Suprapubic skin (tissue), 4 donors: Measurements from ENCODE around the gene MYO5A. TPM values are rescaled to one million over a fixed set of nuclear protein-coding genes. Genes with fewer than 3 reads are reported as not detected.

Experiments used
- DNase-seq, 2 donors: peaks; one replicate each; pipeline ENCODE4 v3.0.0-alpha.2; 2019; ENCODE audit warnings: low spot score in 2 of 2
- H3K27ac ChIP-seq: fragments of 200-600 bp; sonication (generic); one replicate; pipeline ENCODE4 v1.5.1; 2019
- H3K27me3 ChIP-seq: fragments of 200-600 bp; sonication (generic); one replicate; pipeline ENCODE4 v1.5.1; 2019
- H3K36me3 ChIP-seq: fragments of 200-600 bp; sonication (generic); one replicate; pipeline ENCODE4 v1.5.1; 2019
- H3K4me1 ChIP-seq: fragments of 200-600 bp; sonication (generic); one replicate; pipeline ENCODE4 v1.5.1; 2019
- H3K4me3 ChIP-seq: fragments of 200-600 bp; sonication (generic); one replicate; pipeline ENCODE4 v1.5.1; 2019; ENCODE audit warnings: mild to moderate bottlenecking
- H3K9me3 ChIP-seq: fragments of 200-600 bp; sonication (generic); one replicate; pipeline ENCODE4 v1.5.1; 2019
- CTCF ChIP-seq, 2 donors: fragments of 200-600 bp in 1 of 2; fragments of 450-650 bp in 1 of 2; sonication (generic) in 1 of 2; IDR thresholded peaks; one replicate each; pipeline ENCODE4 v1.5.1; 2016 to 2019; ENCODE audit warnings: antibody characterized with exemption in 2 of 2, mild to moderate bottlenecking in 1 of 2, moderate library complexity in 1 of 2
- EP300 ChIP-seq: sonication (generic); formaldehyde crosslinking; IDR thresholded peaks from one replicate; pipeline ENCODE4 v1.6.1; 2017; ENCODE audit warnings: antibody characterized with exemption
- POLR2A ChIP-seq, 2 donors: fragments of 450-650 bp; IDR thresholded peaks; one replicate each; pipeline ENCODE4 v1.6.1; 2017; ENCODE audit warnings: antibody characterized with exemption in 2 of 2, mild to moderate bottlenecking in 2 of 2, moderate library complexity in 2 of 2
- POLR2AphosphoS5 ChIP-seq, 3 donors: sonication (generic); formaldehyde crosslinking; IDR thresholded peaks; one replicate each; pipeline ENCODE4 v1.6.1; 2017; ENCODE audit warnings: antibody characterized with exemption in 3 of 3
- WGBS: methylation state at CpG from one replicate; pipeline ENCODE4 v1.1.5; 2018; 5-methylcytosine and 5-hydroxymethylcytosine counted together
- total RNA-seq, 4 donors: library from RNA; depleted of rRNA; stranded (reverse); fragments of >200 nt; gene quantifications; one replicate each; pipeline ENCODE4 v1.1.0, GENCODE V29; 2016

Gene MYO5A
- total RNA-seq, 4 donors from 2014 or later, result 37.4 to 73.7 (median 47.0) TPM

GRCh38 chr15:52424856-52425431, 103.7 kb downstream of the MYO5A start:
- H3K36me3 ChIP-seq, result peaks cover 9% of the 10 kb centered on the region
- 98% methylated on average over 2 of the region's 2 CpGs for WGBS
- TF ChIP-seq POLR2A (IDR thresholded peaks at IDR 0.05) (no peak), POLR2AphosphoS5 (IDR thresholded peaks at IDR 0.05) (no peak), CTCF (IDR thresholded peaks at IDR 0.05) (no peak), EP300 (no peak)
- H3K27ac ChIP-seq, result no peak overlapping the region
- no peaks in the 10 kb centered on the region for H3K9me3 ChIP-seq
- H3K4me3 ChIP-seq, result no peak overlapping the region
- DNase-seq, result no peak
- H3K27me3 ChIP-seq, result no peaks in the 10 kb centered on the region
- no peaks in the 10 kb centered on the region for H3K4me1 ChIP-seq

GRCh38 chr15:52423852-52424251, 104.8 kb downstream of the MYO5A start:
- no peaks in the 10 kb centered on the region for H3K27me3 ChIP-seq
- H3K36me3 ChIP-seq, result peaks cover 9% of the 10 kb centered on the region
- DNase-seq, result no peak
- WGBS, result 94% methylated on average over 1 of the region's 1 CpG
- H3K27ac ChIP-seq, result no peak overlapping the region
- no peaks in the 10 kb centered on the region for H3K9me3 ChIP-seq
- H3K4me1 ChIP-seq, result no peaks in the 10 kb centered on the region
- H3K4me3 ChIP-seq, result no peak overlapping the region
- TF ChIP-seq CTCF (IDR thresholded peaks at IDR 0.05) (no peak), POLR2A (IDR thresholded peaks at IDR 0.05) (no peak), POLR2AphosphoS5 (IDR thresholded peaks at IDR 0.05) (no peak), EP300 (no peak)

- Histone ChIP-seq H3K4me1 (no peaks in the 10 kb centered on the region), H3K36me3 (peaks cover 9% of the 10 kb centered on the region), H3K27me3 (no peaks in the 10 kb centered on the region), H3K4me3 (no peak overlapping the region), H3K27ac (no peak overlapping the region), H3K9me3 (no peaks in the 10 kb centered on the region)
- TF ChIP-seq CTCF (IDR thresholded peaks at IDR 0.05) (no peak), EP300 (no peak), POLR2AphosphoS5 (IDR thresholded peaks at IDR 0.05) (no peak), POLR2A (IDR thresholded peaks at IDR 0.05) (no peak)
- DNase-seq, result no peak
Observed at GRCh38 chr15:52422001-52422400, 106.7 kb downstream of the MYO5A start.

- H3K4me3 ChIP-seq, result no peak overlapping the region
- no peak for TF ChIP-seq POLR2AphosphoS5 (IDR thresholded peaks at IDR 0.05)
- no peak for TF ChIP-seq CTCF (IDR thresholded peaks at IDR 0.05)
- no peak for TF ChIP-seq EP300
- H3K4me1 ChIP-seq, result no peaks in the 10 kb centered on the region
- no peak overlapping the region for H3K27ac ChIP-seq
- H3K27me3 ChIP-seq, result no peaks in the 10 kb centered on the region
- H3K9me3 ChIP-seq, result no peaks in the 10 kb centered on the region
- peaks cover 9% of the 10 kb centered on the region for H3K36me3 ChIP-seq
- 92% methylated on average over 3 of the region's 3 CpGs for WGBS
- no peak for DNase-seq
Observed at GRCh38 chr15:52421029-52421428, 107.7 kb downstream of the MYO5A start.

- Histone ChIP-seq H3K27ac (no peak overlapping the region), H3K4me1 (no peaks in the 10 kb centered on the region), H3K9me3 (no peaks in the 10 kb centered on the region), H3K4me3 (no peak overlapping the region), H3K36me3 (peaks cover 12% of the 10 kb centered on the region), H3K27me3 (no peaks in the 10 kb centered on the region)
- no peak for TF ChIP-seq EP300
- no peak for TF ChIP-seq POLR2A (IDR thresholded peaks at IDR 0.05)
- WGBS, result 72% methylated on average over 1 of the region's 1 CpG
- DNase-seq, result no peak
Observed at GRCh38 chr15:52419494-52419893, 109.2 kb downstream of the MYO5A start.

- Histone ChIP-seq H3K4me3 (no peak overlapping the region), H3K27ac (no peak overlapping the region), H3K9me3 (no peaks in the 10 kb centered on the region), H3K4me1 (no peaks in the 10 kb centered on the region), H3K36me3 (peaks cover 10% of the 10 kb centered on the region), H3K27me3 (no peaks in the 10 kb centered on the region)
- no peak for TF ChIP-seq EP300
- no peak for TF ChIP-seq POLR2A (IDR thresholded peaks at IDR 0.05)
- TF ChIP-seq POLR2AphosphoS5 (IDR thresholded peaks at IDR 0.05), result no peak
- no peak for TF ChIP-seq CTCF (IDR thresholded peaks at IDR 0.05)
- DNase-seq, result no peak
- 94% methylated on average over 2 of the region's 2 CpGs for WGBS
Observed at GRCh38 chr15:52417957-52418356, 110.7 kb downstream of the MYO5A start.
